Measurements from ENCODE around the gene C10orf71. TPM values are rescaled to one million over a fixed set of nuclear protein-coding genes. Genes with fewer than 3 reads are reported as not detected.

The C10orf71 gene
- total RNA-seq, 1 donor from 2014 or later: 0.26 TPM

GRCh38 chr10:49335364-49335972 is 36.5 kb downstream of the C10orf71 start:
- DNase-seq (ENCODE audit: low spot score): no peak

GRCh38 chr10:49338604-49339003 is 39.6 kb downstream of the C10orf71 start:
- no peak for DNase-seq (ENCODE audit: low spot score)

- DNase-seq (ENCODE audit: low spot score): no peak
Observed at GRCh38 chr10:49344840-49345239, 45.9 kb downstream of the C10orf71 start.

GRCh38 chr10:49347342-49347741 is 48.4 kb downstream of the C10orf71 start:
- DNase-seq (ENCODE audit: low spot score): no peak

- DNase-seq (ENCODE audit: low spot score): no peak
Observed at GRCh38 chr10:49347827-49348226, 48.9 kb downstream of the C10orf71 start.

GRCh38 chr10:49348593-49348992 is 49.6 kb downstream of the C10orf71 start:
- DNase-seq (ENCODE audit: low spot score): no peak

- DNase-seq (ENCODE audit: low spot score): no peak
Observed at GRCh38 chr10:49349390-49349789, 50.4 kb downstream of the C10orf71 start.

GRCh38 chr10:49350138-49350537 is 51.2 kb downstream of the C10orf71 start:
- no peak for DNase-seq (ENCODE audit: low spot score)

- DNase-seq (ENCODE audit: low spot score): no peak
Observed at GRCh38 chr10:49350846-49351532, 52.0 kb downstream of the C10orf71 start.

GRCh38 chr10:49351669-49352068 is 52.7 kb downstream of the C10orf71 start:
- DNase-seq (ENCODE audit: low spot score): no peak

GRCh38 chr10:49352323-49352722 is 53.4 kb downstream of the C10orf71 start:
- no peak for DNase-seq (ENCODE audit: low spot score)

GRCh38 chr10:49353026-49353894 is 54.3 kb downstream of the C10orf71 start:
- no peak for DNase-seq (ENCODE audit: low spot score)

GRCh38 chr10:49353895-49354566 is 55.1 kb downstream of the C10orf71 start:
- DNase-seq (ENCODE audit: low spot score): no peak

- no peak for DNase-seq (ENCODE audit: low spot score)
Observed at GRCh38 chr10:49354593-49354992, 55.6 kb downstream of the C10orf71 start.

GRCh38 chr10:49355221-49355620 is 56.3 kb downstream of the C10orf71 start:
- no peak for DNase-seq (ENCODE audit: low spot score)

GRCh38 chr10:49356181-49356580 is 57.2 kb downstream of the C10orf71 start:
- no peak for DNase-seq (ENCODE audit: low spot score)

- DNase-seq (ENCODE audit: low spot score): no peak
Observed at GRCh38 chr10:49356944-49357343, 58.0 kb downstream of the C10orf71 start.

- no peak for DNase-seq (ENCODE audit: low spot score)
Observed at GRCh38 chr10:49357910-49358309, 58.9 kb downstream of the C10orf71 start.

- no peak for DNase-seq (ENCODE audit: low spot score)
Observed at GRCh38 chr10:49359349-49360270, 60.6 kb downstream of the C10orf71 start.

GRCh38 chr10:49360271-49361177 is 61.6 kb downstream of the C10orf71 start:
- no peak for DNase-seq (ENCODE audit: low spot score)

Measured in ureter (tissue), 1 donor.